ENCODE data around the gene GNG4.

The GNG4 gene

GRCh38 chr1:235513495-235514366, 135.9 kb downstream of the GNG4 start:
- H3K9me3 ChIP-seq (ENCODE audit: control insufficient read depth, low read length): no peaks in the 10 kb centered on the region
- H3K4me1 ChIP-seq (ENCODE audit: control insufficient read depth, insufficient read depth, low read length): peaks cover 1% of the 10 kb centered on the region
- no peaks in the 10 kb centered on the region for H3K27me3 ChIP-seq (replicated peaks; ENCODE audit: control insufficient read depth, insufficient read depth, low read length)
- DNase-seq (ENCODE audit: low read depth): peak; percentile 92
- H3K9ac ChIP-seq (ENCODE audit: low read length): no peak overlapping the region
- no peak overlapping the region for H3K4me3 ChIP-seq (ENCODE audit: low read length)
- H3K36me3 ChIP-seq (ENCODE audit: control insufficient read depth, insufficient read depth, low read length, severe bottlenecking): no peaks in the 10 kb centered on the region

DNA sequence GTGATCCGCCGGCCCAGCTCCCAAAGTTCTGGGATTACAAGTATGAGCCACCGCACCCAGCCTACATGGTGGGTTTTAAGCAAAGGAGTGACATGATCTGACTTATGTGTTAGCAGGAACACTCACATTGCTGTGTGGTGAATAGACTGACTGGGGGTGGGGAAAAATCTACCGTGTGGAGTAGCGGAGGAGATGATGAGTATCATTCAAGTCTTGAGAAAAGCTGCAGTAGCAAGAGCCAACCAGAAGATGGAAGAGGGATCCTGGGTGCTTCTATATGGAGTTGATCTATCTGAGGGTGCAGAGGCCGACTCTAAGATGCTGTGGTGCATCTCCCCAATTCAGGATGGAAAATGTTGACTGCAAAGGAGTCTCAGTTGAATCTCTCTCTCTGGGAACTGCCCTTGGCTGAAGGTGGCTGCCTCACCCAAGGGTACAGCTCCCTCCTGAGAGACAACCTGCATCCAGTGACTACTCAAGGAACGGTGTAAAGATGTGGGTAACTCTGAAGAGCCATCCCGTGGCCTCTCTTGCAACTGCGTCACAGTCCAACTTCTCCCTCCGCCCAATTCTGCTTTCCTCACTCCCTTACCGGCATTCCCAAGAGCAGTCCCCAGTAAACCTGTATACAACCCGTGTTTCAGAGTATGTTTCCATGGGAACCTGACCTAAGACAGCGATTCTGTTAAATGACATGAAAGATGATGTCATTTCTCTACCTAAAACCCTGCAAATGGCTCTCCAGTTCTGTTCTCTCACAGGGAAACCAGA, 137.9 kb downstream of the GNG4 start:
- no peaks in the 10 kb centered on the region for H3K9me3 ChIP-seq (ENCODE audit: control insufficient read depth, low read length)

DNA sequence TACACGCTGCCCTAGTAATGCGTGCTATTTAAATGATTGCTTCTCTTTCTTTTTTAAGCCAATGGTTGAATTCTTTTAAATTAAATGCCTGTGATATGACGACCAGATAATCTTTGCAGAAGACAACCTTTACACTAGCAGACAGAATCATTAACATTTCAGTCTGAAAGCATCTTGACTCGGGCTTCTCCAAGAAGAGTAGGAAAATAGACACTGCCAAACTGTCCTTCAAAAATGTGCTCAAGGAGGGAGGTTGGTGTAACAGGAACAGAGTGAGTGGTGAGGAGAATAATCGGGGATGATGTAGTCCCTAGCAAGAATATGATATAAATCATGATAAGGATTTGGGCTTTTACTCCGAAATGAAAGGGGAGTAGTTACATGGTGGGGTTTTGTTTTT, 138.8 kb downstream of the GNG4 start:
- Histone ChIP-seq H3K36me3 (ENCODE audit: control insufficient read depth, insufficient read depth, low read length, severe bottlenecking) (no peaks in the 10 kb centered on the region), H3K4me3 (ENCODE audit: low read length) (no peak overlapping the region), H3K9me3 (ENCODE audit: control insufficient read depth, low read length) (no peaks in the 10 kb centered on the region), H3K4me1 (ENCODE audit: control insufficient read depth, insufficient read depth, low read length) (no peaks in the 10 kb centered on the region), H3K9ac (ENCODE audit: low read length) (no peak overlapping the region), H3K27me3 (replicated peaks; ENCODE audit: control insufficient read depth, insufficient read depth, low read length) (no peaks in the 10 kb centered on the region)
- no peak for DNase-seq (ENCODE audit: low read depth)

More for the DNA sequence above, 137.9 kb downstream of the GNG4 start:
- H3K4me3 ChIP-seq (ENCODE audit: low read length): no peak overlapping the region
- no peak overlapping the region for H3K9ac ChIP-seq (ENCODE audit: low read length)
- no peaks in the 10 kb centered on the region for H3K27me3 ChIP-seq (replicated peaks; ENCODE audit: control insufficient read depth, insufficient read depth, low read length)
- no peaks in the 10 kb centered on the region for H3K4me1 ChIP-seq (ENCODE audit: control insufficient read depth, insufficient read depth, low read length)
- DNase-seq (ENCODE audit: low read depth): no peak
- H3K36me3 ChIP-seq (ENCODE audit: control insufficient read depth, insufficient read depth, low read length, severe bottlenecking): no peaks in the 10 kb centered on the region

GRCh38 chr1:235507623-235508022, 142.0 kb downstream of the GNG4 start:
- Histone ChIP-seq H3K4me3 (ENCODE audit: low read length) (no peak overlapping the region), H3K9ac (ENCODE audit: low read length) (no peak overlapping the region), H3K27me3 (replicated peaks; ENCODE audit: control insufficient read depth, insufficient read depth, low read length) (no peaks in the 10 kb centered on the region), H3K9me3 (ENCODE audit: control insufficient read depth, low read length) (no peaks in the 10 kb centered on the region), H3K4me1 (ENCODE audit: control insufficient read depth, insufficient read depth, low read length) (peaks cover 4% of the 10 kb centered on the region), H3K36me3 (ENCODE audit: control insufficient read depth, insufficient read depth, low read length, severe bottlenecking) (no peaks in the 10 kb centered on the region)
- DNase-seq (ENCODE audit: low read depth): no peak

GRCh38 chr1:235504494-235505222, 144.9 kb downstream of the GNG4 start:
- Histone ChIP-seq H3K4me1 (ENCODE audit: control insufficient read depth, insufficient read depth, low read length) (peaks cover 10% of the 10 kb centered on the region), H3K27me3 (replicated peaks; ENCODE audit: control insufficient read depth, insufficient read depth, low read length) (no peaks in the 10 kb centered on the region)

DNA sequence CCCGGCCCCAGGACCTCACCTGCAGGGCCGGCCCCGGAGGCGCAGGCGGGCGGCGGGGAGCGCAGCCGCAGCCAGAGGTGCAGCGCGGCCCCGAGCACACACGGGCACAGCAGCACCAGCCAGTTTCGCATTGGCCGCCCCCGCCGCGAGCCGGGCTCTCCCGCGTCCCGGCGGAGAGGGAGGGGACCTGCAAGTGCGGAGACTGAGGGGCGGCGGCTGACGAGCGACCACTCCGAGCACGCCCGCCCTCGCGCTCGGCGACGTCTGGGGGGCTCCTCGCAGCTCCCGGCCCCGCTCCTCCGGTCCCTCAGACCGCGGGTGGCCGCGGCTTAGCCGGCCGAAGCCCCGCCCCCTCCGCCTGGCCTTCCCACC, 145.5 kb downstream of the GNG4 start, which contains the start of gene B3GALNT2:
B3GALNT2 (minus strand) TSS at position 331 of the 372 bp plus-strand sequence; CDS start at position 131, 200 bp downstream.
- H3K4me3 ChIP-seq (ENCODE audit: low read length): peak within 1 kb of the TSS; percentile 86
- DNase-seq (ENCODE audit: low read depth): no peak
- H3K4me1 ChIP-seq (ENCODE audit: control insufficient read depth, insufficient read depth, low read length): peaks cover 10% of the 10 kb centered on the region
- no peaks in the 10 kb centered on the region for H3K36me3 ChIP-seq (ENCODE audit: control insufficient read depth, insufficient read depth, low read length, severe bottlenecking)
- no peaks in the 10 kb centered on the region for H3K9me3 ChIP-seq (ENCODE audit: control insufficient read depth, low read length)
- peak within 1 kb of the TSS; percentile 96 for H3K9ac ChIP-seq (ENCODE audit: low read length)
- no peaks in the 10 kb centered on the region for H3K27me3 ChIP-seq (replicated peaks; ENCODE audit: control insufficient read depth, insufficient read depth, low read length)

More at GRCh38 chr1:235504494-235505222, 144.9 kb downstream of the GNG4 start:
- peak; percentile 100 for DNase-seq (ENCODE audit: low read depth)
- peak overlapping the region; percentile 86 for H3K4me3 ChIP-seq (ENCODE audit: low read length)
- H3K36me3 ChIP-seq (ENCODE audit: control insufficient read depth, insufficient read depth, low read length, severe bottlenecking): no peaks in the 10 kb centered on the region
- H3K9me3 ChIP-seq (ENCODE audit: control insufficient read depth, low read length): no peaks in the 10 kb centered on the region
- peak overlapping the region; percentile 96 for H3K9ac ChIP-seq (ENCODE audit: low read length)

- H3K9me3 ChIP-seq (ENCODE audit: control insufficient read depth, low read length): no peaks in the 10 kb centered on the region
- H3K4me3 ChIP-seq (ENCODE audit: low read length): peak overlapping the region; percentile 86
- H3K36me3 ChIP-seq (ENCODE audit: control insufficient read depth, insufficient read depth, low read length, severe bottlenecking): no peaks in the 10 kb centered on the region
- peak overlapping the region; percentile 85 for H3K9ac ChIP-seq (ENCODE audit: low read length)
- H3K27me3 ChIP-seq (replicated peaks; ENCODE audit: control insufficient read depth, insufficient read depth, low read length): no peaks in the 10 kb centered on the region
- peaks cover 10% of the 10 kb centered on the region for H3K4me1 ChIP-seq (ENCODE audit: control insufficient read depth, insufficient read depth, low read length)
- peak; percentile 79 for DNase-seq (ENCODE audit: low read depth)
Measured at GRCh38 chr1:235503403-235504121, 146.0 kb downstream of the GNG4 start.

GRCh38 chr1:235502601-235503402, 146.8 kb downstream of the GNG4 start:
- no peaks in the 10 kb centered on the region for H3K27me3 ChIP-seq (replicated peaks; ENCODE audit: control insufficient read depth, insufficient read depth, low read length)
- DNase-seq (ENCODE audit: low read depth): peak; percentile 62
- H3K36me3 ChIP-seq (ENCODE audit: control insufficient read depth, insufficient read depth, low read length, severe bottlenecking): no peaks in the 10 kb centered on the region
- peak overlapping the region; percentile 85 for H3K9ac ChIP-seq (ENCODE audit: low read length)
- peaks cover 10% of the 10 kb centered on the region for H3K4me1 ChIP-seq (ENCODE audit: control insufficient read depth, insufficient read depth, low read length)
- peak overlapping the region; percentile 86 for H3K4me3 ChIP-seq (ENCODE audit: low read length)
- H3K9me3 ChIP-seq (ENCODE audit: control insufficient read depth, low read length): no peaks in the 10 kb centered on the region

- Histone ChIP-seq H3K4me1 (ENCODE audit: control insufficient read depth, insufficient read depth, low read length) (peaks cover 10% of the 10 kb centered on the region), H3K4me3 (ENCODE audit: low read length) (no peak overlapping the region), H3K36me3 (ENCODE audit: control insufficient read depth, insufficient read depth, low read length, severe bottlenecking) (no peaks in the 10 kb centered on the region), H3K9me3 (ENCODE audit: control insufficient read depth, low read length) (no peaks in the 10 kb centered on the region), H3K27me3 (replicated peaks; ENCODE audit: control insufficient read depth, insufficient read depth, low read length) (no peaks in the 10 kb centered on the region), H3K9ac (ENCODE audit: low read length) (no peak overlapping the region)
- DNase-seq (ENCODE audit: low read depth): peak; percentile 27
Measured at GRCh38 chr1:235500971-235501540, 148.5 kb downstream of the GNG4 start.

Measured in adipocyte (in vitro differentiated cells).